Suprapubic skin (tissue), 3 donors: Measurements from ENCODE around the gene DYNC1I2.

Source experiments
- CTCF ChIP-seq, 2 donors: fragments of 200-600 bp in 1 of 2; fragments of 450-650 bp in 1 of 2; sonication (generic) in 1 of 2; IDR thresholded peaks; one replicate each; pipeline ENCODE4 v1.5.1; 2016 to 2019; ENCODE audit warnings: antibody characterized with exemption in 2 of 2, mild to moderate bottlenecking in 1 of 2, moderate library complexity in 1 of 2
- EP300 ChIP-seq: sonication (generic); formaldehyde crosslinking; IDR thresholded peaks from one replicate; pipeline ENCODE4 v1.6.1; 2017; ENCODE audit warnings: antibody characterized with exemption
- POLR2A ChIP-seq, 2 donors: fragments of 450-650 bp; IDR thresholded peaks; one replicate each; pipeline ENCODE4 v1.6.1; 2017; ENCODE audit warnings: antibody characterized with exemption in 2 of 2, mild to moderate bottlenecking in 2 of 2, moderate library complexity in 2 of 2

DNA sequence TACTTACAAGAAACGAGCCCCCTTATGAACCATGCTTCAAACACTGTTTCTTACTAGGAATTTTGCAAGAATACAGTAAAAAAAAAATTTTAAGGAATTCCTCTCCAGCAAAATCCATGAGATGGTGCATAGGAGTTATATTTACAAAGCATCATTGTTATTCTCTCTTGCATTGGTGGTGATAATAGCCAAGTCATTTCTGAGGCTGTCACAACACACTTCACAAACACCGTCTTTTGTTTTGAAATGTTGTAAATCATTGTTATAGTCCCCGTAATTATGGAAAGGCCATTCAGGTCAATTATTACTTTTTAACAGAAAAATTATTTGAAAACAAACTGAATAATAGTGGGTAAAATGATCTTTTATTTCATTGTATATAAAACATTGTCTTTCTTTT, 60.1 kb downstream of the DYNC1I2 start:
- TF ChIP-seq CTCF (IDR thresholded peaks at IDR 0.05) (no peak), POLR2A (IDR thresholded peaks at IDR 0.05) (no peak), EP300 (no peak)
